HG02759 (cell line): ENCODE results near the gene FBLN2.

Source experiments
- ATAC-seq: cut with Tn5 transposase; IDR thresholded peaks from one replicate; pipeline ENCODE4 v1.9.1; 2021; ENCODE audit warnings: mild to moderate bottlenecking, moderate library complexity; ENCODE audit not compliant: unreplicated experiment

Gene FBLN2

DNA sequence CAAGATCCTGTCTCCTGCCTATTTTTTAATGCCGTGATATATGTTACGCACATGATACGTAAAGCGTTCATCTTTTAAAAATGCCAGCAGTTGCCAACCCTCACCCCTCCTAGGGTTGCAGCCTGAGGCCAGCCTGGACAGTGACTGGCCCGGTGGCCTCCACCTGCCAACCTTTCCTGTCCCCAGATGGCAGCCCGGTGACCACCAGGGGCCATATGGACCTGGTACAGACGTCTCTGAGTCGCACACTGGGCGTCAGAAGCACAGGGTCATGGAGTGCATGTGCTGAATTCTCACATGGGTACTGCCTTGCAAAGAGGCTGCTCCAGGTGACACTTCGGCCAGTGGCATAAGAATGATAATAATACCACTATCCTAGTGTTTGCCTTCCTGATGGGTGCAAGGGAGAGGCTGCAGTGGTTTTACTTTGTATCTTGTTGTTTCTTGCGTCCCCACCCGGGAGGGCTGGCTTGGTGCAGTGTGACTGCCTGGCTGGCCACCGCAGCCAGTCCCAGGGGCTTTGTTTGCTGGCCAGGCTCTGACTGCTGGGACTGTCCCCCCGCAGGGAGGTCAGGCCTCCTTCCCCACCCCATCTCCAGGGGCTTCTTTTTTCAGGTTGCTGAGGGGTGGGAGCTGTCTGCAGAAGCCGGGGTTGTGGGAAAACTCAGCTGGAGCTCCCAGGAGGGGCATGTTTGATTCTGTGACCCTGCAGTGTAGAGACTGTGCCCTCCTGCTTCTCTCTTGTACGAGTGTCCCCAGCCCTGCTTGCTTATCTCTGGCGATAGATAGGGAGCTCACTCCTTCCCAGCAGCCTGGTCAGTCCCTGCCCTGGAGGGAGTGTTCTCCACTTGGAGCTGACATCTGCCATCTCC lies 16.9 kb downstream of the FBLN2 start:
- ATAC-seq = no peak

DNA sequence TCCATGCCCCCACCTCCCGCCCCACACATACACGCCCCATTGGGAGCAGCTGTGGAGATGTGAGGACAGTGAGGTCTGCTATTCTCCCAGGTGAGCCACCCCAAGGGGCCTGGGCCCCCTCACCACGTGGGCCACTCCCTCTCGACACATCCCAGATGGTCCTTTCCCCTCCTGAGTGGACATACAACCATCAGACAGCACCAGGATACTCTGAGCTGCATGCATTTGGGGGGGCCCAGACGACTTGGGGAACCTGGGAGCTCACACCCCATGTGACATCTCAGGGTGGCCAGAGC lies 17.5 kb downstream of the FBLN2 start:
- no peak for ATAC-seq

DNA sequence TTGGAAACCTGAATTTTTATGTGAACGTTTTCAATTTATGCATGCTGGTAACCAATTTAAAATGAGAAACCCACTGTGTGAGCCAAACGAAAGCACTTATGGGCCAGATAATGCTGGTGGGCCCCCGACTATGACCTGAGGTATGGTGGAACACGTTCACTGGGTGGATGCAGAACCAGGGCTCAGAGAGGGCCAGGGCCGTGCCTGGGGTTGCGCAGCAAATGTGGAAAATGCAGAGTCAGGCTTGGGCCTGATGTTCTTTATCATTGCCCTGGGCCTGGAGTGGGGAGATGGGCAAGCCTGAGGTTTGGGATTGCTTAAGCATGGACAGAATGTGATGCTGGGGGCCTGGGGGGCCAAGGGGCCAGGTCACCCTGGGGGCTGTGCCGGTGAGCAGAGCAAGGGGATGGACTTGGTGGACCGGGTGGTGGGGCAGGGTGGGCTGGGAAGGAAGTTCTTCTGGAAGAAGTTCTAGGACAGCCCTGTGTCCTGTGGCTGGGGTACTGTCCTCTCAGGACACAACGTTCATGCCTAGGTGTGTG lies 17.9 kb downstream of the FBLN2 start:
- ATAC-seq = no peak

DNA sequence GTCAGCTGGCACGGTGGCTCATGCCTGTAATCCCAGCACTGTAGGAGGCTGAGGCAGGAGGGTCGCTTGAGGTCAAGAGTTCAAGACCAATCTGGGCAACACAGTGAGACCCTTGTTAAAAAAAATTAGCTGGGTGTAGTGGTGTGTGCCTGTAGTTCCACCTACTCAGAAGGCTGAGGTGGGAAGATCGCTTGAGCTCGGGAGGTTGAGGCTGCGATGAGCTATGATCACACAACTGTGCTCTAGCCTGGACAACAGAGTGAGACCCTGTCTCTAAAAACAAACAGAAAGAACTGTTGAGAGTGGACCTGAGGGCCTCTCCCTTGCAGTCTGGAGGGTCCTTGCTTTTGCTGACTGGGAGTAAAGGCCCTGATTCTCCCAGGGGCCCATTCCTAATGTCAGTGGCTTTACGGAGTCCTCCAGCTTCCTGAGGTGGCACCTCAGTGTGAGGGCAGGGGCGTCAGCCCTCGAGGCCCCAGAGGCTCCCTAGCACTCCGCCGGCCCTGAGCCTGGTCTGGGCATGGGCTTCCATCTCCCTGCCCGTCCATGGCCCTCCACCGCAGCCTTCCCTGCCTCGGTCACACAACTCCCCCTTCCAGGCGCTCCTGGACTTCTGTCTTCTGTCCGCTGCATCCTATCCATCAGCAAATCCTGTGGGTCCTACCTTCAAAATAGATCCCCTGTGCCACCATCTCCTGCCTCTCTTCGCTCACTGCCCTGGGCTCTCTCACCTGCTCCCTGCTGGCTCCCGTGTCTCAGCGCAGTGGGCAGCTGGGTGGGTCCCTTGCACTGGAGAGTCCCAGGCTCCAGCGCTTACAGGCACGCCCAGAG lies 19.0 kb downstream of the FBLN2 start:
- ATAC-seq = no peak

DNA sequence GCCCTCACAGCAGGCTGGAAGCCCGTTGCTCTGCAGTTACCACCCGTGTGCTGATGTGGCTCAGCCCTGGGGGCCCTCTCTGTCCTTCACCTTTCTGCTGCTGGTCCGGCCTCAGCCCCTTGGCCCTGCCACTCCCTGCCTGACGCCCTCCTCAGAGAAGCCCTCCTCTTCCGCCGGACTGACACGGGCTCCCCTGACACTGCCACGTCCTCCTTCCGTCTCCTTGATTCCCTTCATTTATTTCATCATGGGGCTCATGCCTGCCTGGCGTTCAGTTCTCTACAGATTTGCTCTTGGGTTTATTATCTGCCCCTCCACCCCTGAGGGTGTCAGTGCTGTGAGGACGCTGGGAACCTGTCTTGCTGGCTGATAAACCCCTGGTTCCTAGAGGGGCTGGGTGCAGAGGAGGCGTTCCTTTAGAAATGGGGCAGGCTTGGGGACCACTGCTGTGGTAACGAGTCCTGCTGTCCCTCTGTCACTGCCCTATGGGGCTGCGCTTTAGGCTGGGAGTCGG lies 19.6 kb downstream of the FBLN2 start:
- no peak for ATAC-seq

DNA sequence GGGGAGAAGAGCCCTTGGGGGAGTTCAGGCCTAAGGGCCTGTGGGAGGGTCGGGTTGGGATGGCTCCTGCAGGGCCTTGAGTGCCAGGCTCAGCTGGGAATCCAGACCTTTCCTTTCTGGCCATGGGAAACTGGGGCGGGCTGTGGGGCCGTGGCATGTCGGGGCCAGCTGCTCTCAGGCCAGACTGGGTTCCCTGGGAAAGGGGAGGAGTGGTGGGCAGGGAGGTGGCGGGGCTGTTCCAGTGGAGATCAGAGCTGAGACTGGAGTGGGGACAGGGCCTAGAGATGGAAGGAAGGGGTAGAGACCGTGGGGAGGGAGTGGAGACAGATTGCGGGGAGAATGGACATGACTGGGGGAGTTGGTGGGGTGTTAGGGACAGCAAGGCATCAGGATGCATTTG lies 20.3 kb downstream of the FBLN2 start:
- no peak for ATAC-seq

DNA sequence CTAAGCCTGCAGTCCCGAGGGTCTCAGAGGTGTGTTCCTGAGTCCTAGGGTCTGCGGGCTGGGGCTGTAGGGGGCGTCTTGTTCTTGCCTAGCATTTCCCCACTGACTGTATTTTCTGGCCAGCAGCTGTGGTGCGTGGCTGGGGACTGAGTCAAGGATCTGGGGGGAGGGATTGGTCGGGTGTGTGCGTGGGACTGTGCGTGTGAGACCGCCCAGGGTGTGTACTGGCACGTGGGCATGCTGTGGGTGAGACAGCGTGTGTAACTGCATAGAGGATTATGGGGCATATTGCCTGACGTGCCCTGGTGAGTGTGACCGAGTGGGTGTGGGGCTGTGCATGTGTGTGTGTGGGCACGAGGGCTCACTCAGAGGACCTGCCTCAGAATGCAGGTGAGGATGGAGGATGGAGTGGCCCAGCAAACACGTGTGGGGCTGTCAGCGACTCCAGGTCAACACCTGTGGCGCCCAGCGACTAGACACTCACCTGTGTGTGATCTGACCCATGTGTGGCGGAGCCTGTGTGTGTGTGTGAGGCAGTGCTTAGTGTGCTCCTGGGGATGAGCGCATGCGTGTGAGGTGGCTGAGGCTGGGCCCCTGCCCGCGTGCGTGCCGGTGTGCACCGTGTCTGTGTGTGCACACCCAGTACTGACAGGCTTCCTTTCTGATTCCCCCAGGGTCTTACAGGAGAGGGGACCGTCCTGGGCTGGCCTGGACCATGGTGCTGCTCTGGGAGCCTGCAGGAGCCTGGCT lies 20.9 kb downstream of the FBLN2 start:
- ATAC-seq = no peak

DNA sequence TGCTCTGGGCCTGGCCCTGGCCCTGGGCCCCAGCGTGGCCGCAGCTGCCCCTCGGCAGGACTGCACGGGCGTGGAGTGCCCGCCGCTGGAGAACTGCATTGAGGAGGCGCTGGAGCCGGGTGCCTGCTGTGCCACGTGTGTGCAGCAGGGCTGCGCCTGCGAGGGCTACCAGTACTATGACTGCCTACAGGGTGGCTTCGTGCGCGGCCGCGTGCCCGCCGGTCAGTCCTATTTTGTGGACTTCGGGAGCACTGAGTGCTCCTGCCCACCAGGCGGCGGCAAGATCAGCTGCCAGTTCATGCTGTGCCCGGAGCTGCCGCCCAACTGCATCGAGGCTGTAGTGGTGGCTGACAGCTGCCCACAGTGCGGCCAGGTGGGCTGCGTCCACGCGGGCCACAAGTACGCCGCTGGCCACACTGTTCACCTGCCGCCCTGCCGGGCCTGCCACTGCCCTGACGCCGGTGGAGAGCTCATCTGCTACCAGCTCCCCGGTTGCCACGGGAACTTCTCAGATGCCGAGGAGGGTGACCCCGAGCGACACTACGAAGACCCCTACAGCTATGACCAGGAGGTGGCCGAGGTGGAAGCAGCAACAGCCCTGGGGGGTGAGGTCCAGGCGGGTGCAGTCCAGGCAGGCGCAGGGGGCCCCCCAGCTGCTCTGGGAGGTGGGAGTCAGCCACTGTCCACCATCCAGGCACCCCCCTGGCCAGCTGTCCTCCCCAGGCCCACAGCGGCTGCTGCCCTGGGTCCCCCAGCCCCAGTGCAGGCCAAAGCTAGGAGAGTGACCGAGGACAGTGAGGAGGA lies 21.7 kb downstream of the FBLN2 start:
- no peak for ATAC-seq

DNA sequence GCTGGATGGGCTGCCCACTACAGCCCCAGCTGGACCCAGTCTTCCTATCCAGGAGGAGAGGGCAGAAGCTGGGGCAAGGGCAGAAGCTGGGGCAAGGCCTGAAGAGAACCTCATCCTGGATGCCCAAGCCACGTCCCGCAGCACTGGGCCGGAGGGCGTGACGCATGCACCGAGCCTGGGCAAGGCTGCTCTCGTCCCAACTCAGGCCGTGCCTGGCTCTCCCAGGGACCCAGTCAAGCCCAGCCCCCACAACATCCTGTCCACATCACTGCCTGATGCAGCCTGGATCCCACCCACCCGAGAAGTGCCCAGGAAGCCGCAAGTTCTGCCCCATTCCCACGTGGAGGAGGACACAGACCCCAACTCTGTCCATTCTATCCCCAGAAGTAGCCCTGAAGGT lies 22.3 kb downstream of the FBLN2 start:
- no peak for ATAC-seq

DNA sequence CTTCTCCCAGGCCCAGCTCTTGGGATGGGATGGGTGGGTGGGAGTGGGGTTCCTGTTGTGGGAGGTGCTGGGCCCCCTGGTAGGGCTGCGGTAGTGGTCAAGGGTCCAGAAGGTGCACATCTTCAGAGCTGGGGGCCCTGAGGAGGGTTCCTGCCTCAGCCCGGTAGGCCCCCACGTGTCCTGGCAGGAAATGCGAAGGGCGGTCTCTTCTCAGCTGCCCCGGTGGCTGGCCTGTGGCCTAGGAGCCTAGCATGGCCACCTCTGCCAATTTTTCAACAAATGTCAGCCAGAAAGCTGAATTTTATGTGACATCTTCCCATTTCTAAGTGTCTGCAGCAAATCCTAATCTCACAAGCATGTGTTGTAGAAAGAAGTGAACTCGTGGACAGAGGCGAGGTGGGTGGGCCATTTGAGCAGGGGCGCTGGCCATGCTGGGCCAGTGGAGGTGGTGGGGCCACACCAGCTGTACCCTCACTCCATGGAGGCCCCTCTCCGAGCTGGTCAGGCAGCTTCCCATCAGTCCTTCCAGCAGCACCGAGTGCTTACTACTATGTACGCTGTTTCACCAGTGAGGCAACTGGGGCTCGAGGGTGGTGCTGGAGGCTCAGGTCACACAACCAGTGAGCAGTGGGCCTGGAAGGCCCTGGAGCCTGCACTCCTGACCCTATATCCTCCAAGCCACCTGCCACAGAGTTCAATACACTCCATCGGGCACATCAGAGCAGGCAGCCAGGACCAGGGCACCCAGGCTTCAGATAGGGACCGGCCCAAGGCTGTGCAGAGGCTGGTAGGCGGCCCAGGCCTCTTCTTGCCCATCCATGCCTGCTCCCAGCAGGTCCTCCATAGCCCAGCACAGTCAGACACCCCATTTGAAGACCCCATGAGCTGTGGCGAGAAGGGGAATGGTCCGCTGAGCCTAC lies 23.2 kb downstream of the FBLN2 start:
- no peak for ATAC-seq

DNA sequence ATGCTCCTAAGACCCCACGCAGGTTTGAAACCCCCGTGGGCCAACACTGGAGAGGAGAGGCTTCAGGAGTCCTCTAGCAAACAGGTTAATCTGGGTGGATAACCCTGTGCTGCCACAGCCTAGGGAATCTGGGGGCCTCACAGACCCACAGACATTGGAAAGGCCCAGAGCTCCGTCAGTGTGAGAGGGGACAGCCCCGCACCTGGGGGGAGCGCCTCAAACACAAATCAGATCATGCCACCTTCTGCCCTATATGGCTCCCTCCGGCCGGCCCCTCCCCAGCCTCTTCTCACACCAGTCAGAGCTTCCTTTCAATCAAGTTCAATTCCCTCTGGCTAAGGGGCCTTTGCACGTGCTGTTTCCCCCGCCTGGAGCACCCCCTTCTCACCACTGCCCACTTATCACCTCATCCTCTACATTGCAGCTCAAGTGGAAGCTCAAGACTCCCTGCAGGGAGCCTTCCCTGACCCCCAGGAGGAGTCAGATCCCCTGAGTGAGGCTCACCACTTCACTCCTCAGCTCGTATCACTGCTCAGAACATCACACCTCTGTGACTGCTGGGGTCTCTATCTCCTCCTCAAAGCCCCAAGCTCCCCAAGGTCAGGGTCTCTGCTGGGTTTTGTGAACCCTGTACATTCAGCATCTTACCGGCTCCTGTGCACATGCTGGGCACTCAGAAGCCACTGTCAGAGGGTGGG lies 24.1 kb downstream of the FBLN2 start:
- ATAC-seq = no peak

DNA sequence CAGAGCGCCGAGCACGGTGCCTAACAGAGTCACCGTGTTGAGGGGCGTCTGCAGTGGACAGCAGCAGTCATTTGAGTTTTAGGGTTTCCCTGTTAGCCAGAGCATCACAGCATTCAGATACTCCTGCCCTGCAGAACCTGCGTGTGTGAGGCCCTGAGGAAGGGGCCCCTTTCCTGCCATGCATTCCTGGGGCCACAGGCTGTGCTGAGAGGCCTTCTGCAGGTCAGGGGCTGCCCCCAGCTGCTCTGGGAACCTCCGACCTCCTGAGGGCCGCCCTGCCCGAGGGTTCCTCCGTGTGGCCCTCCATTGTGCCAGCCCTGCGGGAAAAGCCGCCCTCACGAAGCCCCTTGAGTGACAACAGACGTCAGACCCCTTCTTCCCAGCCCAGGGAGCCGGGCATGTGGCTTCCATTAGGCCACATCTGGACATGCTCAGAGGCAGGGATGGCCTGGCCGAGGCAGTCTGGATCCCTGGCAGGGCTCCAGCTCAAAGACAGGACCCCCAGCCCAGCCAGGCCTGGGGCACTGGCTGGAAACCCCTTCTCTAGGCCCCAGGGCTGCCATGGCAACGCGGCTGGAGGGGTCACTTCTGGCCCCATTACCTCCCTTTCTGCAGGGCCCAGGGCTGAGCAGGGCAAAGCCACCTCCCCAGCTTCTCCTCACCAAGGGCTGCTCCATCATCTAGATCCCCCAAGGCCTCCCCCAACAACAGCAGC lies 25.3 kb downstream of the FBLN2 start:
- ATAC-seq = no peak

DNA sequence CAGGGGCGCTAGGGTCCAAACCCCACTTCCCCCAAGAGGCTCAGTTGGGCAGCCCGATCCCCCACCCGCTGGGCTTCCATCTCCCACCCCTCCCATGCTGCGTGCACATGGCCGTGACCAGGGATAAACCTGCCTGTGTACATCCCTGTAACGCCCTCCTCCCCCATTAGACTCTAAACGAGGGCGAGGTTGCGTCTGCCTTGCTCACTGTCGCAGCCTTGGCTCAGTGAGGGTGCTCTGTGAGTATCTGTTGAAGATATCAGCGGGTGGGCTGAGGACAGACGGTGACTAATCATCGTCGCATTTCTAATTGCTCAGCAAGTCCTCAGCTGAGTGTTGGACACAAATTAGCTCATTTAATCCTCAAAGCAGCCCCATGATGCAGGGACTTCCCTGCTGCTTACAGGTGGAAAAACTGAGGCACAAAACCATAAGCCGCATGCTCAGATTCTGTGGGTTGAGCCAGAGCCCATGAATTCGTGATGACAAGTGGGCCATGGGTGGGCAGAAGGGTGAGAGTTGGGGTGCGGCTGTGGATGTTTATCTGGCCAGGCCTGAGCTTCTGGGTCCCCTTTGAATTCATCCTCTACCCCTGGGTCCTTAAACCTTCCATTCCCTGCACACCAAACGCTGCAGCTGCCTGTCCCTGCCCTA lies 26.0 kb downstream of the FBLN2 start:
- ATAC-seq = no peak

DNA sequence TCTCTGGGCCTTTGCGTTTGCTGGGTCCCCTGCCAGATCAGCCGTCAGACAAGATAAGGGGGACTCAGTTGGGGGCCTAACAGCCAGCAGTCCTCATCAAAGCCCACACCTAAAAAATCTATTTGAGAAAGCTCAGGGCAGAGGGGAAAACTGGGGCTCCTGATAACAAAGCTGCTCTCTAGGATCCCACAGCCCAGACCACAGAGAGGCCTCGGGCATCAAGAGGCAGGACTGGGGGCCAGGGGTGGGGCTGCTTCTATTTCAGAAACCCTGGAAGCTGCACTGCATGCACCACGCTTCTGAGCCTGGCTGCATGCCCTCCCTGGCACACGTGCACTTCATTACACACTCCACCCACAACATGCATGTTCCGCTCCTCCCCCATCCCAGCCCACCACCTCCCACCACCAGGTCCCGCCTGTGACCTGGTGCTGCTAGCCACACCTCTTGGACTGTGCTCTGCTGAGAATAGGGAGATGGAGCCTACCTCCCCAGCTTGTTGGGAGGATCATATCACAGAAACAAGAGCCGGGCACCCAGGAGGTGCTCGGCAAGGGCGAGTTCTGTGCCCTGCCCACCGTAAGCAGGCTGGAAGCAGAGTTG lies 26.6 kb downstream of the FBLN2 start:
- ATAC-seq = no peak

DNA sequence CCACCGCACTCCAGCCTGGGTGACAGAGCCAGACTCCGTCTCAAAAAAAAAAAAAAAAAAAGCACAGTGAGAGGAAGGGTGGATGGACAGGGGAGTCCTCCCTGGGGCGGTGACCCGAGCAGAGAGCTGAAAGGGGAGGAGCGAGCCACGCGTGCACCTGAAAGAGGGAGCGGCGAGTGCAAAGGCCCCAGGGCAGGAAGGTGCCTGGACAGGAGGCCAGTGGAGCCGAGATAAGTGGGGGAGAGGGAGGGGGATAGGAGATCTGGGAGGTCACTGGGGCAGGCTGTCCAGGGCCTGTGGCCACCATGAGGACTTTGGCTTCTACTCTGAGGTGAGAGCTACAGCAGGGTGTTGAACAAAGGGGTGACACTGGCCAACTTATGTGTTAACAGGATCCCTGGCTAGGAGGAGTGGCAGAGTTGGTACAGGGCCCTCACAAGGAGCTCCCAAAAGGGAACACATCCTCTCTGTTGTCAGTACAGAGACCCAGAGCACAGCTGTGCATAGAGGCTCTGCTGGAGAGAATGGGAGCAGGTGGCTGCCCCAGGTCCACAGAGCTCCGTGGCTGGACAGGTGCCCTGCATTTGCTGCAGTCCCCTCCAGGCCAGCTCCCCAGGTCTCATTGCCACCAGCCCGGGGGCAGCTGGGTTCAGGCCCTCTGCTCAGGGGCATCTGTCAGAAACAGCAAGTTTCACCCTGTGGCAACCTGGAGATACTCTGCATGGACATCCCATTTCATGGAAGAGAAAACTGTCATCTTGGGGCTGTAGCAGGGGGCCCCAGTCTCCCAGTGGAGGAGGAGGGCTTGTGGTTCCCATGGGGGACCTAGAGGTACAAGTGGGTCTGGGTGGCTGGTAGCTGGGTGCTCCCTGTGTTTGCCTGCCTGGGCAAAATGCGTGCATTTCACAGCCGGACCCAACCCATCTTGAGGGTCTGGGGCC lies 28.5 kb downstream of the FBLN2 start:
- ATAC-seq = no peak

DNA sequence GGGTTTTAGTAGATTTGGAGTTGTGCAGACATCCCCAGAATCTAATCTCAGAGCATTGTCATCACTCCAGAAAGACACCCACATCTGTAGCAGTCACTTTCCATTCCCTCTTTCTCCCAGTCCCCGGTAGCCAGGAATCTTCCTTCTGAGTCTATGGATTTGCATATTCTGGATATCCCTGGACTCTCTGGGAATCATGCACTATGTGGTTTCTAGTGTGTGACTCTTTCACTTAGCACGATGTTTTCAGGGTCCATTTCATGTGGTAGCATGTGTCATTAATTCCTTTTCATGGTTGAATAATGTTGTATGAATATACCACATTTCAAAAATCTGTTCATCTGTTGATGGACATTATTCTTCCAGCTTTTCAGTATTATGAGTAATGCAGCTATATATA lies 29.3 kb downstream of the FBLN2 start:
- ATAC-seq = no peak
